A172 (cell line): Measurements from ENCODE around the gene LAG3. TPM values are rescaled to one million over a fixed set of nuclear protein-coding genes. Genes with fewer than 3 reads are reported as not detected.
A peak's percentile ranks its signal among the peaks of the same experiment; 100 is the strongest.
"Not testable (repeated sequence)": the region's sequence is repeated elsewhere in the genome, so short reads cannot be mapped to it uniquely, and the experiment has no call there.

Experiments used
- DNase-seq: peaks from one replicate; pipeline ENCODE4 v3.0.0-alpha.2; 2015; ENCODE audit warnings: low spot score
- total RNA-seq: library from RNA; depleted of rRNA; stranded (reverse); fragments of >200 nt; shearing (Covaris generic); gene quantifications from 2 replicates; pipeline ENCODE4 v1.2.3, GENCODE V29; 2014; rRNA removed

The LAG3 gene
- total RNA-seq = not detected in 2 replicates

DNA sequence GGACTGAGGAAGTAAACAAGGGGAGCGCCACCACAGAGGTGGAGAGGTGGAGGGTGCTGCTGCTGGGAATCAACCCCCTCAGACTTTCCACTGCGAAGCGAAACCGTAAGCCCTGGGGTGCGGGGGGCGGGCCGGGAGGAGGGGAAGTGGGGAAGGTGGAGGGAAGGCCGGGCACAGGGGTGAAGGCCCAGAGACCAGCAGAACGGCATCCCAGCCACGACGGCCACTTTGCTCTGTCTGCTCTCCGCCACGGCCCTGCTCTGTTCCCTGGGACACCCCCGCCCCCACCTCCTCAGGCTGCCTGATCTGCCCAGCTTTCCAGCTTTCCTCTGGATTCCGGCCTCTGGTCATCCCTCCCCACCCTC lies at the start of gene LAG3:
Gene LAG3, plus strand, starts transcription at position 190 of the 365 bp plus-strand sequence. CDS start 333 bp downstream, outside the sequence.
- no peak for DNase-seq

DNA sequence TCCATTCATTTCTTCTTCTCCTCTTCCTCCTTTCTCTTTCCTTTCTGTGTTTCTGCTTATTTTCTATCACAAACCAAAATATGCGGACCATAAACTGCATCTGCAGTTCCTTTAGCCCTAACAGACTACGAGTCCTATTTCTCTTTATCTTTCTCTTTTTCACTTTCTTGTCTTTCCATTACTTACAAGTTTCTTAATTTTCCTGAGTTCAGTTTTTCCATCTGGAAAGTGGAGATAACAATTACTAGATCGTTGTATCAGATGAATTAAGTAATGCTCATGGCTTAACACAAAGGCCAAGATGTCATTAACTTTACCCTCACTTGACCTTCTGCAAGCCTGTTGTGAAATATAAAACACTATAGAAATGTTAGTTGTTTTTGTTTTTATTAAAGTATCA lies 49.5 kb upstream of the LAG3 start:
- DNase-seq = no peak

DNA sequence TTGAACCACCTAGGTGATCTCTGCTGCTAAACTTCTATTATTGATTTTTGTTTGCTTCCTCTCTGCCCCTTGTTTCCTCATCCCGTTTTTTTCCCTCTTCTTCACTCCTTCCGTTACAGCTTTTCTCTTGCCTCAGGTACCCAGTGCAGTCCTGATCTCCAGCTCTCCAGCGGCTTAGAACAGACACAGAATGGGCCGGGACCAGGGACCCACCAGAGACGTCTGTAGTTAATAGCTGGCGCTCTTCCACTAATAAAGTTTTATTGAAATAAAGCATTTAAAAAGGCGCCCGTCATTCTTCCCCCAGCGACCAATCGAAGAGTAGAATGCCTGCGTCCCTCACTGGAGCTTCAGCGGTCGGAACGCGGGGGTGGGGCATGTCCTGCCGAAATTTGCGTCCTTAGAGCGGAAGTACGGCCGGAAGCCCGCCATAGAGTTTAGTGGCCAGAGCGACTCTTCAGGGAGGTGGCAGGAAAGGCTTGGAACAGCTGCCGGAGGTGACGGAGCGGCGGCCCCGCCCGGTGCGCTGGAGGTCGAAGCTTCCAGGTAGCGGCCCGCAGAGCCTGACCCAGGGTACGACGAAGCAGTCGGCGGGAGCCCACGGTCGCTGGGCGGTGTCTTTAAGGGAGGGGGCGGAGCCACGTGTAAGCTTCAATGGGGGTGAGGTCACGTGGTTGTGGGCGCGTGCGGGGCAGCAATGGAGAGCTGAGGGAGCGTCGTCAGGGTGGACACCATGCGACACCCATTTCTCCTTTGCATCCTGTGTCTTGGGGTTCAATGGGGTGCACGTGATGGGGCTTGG lies 48.5 kb upstream of the LAG3 start, which contains the start of gene COPS7A:
Gene COPS7A, plus strand, starts transcription at position 440 of the 802 bp plus-strand sequence. CDS start 611 bp downstream, outside the sequence.
- peak; percentile 90 for DNase-seq

DNA sequence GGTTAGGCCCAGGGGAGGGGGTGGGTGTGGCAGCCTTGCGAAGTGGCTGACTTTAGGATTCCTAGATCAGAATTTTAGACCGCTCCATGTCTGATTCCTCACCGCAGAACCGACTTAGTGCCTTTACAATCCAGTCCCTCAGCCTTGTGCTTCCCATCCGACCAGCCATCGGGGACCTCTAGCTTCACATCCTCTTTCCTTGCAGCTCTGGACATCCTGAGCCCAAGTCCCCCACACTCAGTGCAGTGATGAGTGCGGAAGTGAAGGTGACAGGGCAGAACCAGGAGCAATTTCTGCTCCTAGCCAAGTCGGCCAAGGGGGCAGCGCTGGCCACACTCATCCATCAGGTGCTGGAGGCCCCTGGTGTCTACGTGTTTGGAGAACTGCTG lies 47.9 kb upstream of the LAG3 start:
- DNase-seq = peak; percentile 16

DNA sequence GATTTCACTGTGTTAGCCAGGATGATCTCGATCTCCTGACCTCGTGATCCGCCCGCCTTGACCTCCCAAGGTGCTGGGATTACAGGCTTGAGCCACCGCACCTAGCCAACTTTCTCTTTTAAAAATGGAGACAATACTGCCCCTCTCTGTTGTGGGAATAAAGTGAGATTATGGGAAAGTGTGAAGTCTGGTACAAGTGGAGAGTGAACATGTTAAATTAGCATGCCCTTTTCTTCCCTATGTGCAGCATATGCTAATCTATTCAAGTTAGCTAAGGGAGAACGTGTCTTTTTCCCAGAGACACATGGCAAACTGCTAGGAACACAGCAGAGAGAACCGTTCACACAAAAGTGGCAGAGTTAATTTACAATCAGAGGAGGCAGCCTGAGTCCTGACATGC lies 47.0 kb upstream of the LAG3 start:
- DNase-seq = no peak

DNA sequence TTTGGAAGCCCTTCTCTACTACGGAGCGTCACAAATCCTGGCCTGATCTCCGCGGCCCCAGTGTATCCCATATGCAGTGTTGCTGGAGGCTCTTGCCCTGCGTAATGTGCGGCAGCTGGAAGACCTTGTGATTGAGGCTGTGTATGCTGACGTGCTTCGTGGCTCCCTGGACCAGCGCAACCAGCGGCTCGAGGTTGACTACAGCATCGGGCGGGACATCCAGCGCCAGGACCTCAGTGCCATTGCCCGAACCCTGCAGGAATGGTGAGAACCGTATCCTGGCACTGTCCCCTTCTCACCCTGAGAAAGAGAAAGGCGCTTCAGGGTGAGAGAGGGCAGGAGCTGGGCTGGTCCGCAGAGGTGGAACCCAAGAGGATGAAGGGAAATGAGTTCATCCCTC lies 43.1 kb upstream of the LAG3 start:
- no peak for DNase-seq

DNA sequence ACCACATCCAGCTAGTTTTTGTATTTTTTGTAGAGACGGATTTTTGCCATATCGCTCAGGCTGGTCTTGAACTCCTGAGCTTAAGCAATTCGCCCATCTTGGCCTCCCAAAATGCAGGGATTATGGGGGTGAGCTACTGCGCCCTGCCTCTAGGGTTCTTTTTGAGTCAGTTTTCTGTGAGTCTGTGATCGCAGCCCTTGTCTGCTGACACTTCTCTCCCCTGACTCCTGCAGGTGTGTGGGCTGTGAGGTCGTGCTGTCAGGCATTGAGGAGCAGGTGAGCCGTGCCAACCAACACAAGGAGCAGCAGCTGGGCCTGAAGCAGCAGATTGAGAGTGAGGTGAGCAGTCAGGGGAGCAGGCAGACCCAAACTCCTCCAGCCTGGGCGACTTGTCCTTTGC lies 42.2 kb upstream of the LAG3 start:
- no peak for DNase-seq

DNA sequence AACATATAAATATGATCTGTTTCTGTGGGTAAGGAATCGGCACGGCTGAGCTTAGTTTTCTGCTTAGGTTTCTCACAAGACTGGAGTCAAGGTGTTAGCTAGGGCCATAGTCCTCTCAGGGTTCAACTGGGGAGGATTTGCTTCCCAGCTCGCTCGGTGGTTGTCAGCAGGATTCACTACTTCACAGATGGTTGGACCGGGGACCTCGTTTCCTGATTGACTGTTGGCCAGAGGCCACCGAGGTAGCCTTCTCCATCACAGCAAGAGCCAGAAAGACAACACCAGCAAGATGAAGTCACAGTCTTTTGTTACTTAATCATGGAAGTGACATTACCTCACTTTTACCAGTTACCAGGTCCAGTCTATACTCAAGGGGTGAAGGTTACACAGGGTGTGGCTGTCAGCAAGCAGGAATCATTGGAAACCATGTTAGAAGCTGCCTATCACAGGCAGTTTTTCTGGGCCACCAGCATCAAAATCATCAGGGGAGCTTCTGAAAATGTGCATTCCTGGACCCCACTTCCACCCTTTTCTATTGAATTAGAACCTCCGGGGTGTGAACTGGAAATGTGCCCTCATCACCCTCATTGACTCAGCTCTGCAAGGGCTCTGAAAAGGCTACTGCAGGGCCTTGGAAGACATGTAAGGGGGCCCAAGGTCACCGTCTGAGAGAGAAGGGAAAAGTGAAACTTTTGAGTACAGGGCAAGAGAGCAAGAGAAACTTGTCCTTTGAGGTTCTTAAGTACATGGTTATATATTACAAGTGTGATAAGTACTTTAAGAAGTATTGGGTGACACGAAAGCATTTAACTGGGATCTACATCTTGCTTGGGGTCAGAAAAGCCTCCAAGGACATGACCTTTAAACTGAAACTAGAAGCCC lies 37.6 kb upstream of the LAG3 start:
- no peak for DNase-seq

DNA sequence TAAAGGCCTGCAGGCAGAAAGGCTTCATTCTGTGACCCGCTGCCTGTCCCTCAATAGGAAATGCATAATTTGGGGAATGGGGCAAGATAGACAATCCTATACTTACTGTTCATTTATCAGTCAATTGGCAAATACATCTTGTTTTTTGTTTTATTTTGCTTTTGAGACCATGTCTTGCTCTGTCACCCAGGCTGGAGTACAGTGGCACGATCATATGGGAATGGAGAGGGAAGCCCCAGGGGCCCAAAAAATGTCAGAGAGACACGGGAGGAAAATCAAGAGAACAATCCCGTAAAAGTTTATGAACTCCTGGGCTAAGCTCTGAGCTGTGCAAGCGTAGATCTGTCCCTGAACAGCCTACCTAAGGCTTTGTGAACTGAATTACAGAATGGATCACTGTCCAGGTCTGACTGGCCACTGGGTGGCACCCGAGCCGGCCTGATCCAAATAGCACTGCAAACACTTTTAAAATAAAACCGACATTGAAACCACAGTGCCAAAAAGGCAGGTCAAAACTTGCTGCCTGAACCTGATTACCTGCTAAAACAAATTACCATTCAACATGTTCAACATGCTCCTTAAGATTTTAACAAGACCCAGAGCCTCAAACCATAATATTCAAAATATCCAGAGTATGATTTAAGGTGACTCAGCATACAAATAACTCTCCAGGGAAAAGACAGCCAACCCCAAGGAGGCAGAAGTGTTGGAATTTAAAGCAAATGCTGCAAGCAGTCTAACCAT lies 36.7 kb upstream of the LAG3 start:
- DNase-seq = peak; percentile 38

DNA sequence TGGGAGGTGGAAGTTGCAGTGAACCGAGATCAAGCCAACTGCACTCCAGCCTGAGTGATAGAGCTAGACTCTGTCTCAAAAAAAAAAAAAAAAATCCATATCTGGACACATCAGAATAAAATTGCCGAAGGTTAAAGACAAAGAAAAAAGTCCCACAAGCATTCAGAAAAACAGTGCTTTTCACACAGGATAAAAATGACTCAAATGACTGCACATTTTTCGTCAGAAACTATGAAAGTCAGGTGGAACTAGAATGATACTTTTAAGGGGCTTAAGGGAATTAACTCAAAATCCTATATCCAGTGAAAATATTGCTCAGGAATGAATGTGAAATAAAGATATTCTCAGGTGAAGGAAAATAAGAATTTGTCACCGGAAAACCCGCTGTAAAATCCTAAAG lies 35.6 kb upstream of the LAG3 start:
- no peak for DNase-seq

DNA sequence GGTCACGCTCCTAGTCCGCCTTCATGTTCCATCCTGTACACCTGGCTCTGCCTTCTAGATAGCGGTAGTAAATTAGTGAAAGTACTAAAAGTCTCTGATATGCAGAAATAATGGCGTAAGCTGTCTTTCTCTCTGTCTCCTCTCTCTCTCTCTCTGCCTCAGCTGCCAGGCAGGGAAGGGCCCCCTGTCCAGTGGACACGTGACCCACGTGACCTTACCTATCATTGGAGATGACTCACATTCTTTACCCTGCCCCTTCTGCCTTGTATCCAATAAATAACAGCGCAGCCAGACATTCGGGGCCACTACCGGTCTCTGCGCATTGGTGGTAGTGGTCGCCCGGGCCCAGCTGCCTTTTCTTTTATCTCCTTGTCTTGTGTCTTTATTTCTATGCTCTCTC lies 30.2 kb upstream of the LAG3 start:
- DNase-seq = not testable (repeated sequence)

DNA sequence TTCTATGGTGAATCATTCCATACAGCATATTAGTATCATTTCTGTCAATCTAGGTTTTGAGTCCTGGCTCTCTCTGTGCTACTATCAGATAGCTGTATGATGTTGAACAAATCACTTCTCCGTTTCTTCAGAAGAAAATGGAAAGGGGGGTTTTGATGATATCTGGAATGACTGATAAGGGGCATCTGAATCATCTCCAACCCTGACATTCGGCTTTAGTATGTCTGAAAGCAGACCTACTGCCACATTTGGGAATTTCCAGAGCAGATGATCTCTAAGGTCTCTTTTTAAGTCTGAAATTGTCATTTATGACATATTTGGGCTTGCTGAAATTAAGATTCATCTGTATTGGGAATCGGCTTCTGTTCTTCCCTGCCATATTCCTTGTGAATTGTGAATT lies 29.5 kb upstream of the LAG3 start:
- no peak for DNase-seq

DNA sequence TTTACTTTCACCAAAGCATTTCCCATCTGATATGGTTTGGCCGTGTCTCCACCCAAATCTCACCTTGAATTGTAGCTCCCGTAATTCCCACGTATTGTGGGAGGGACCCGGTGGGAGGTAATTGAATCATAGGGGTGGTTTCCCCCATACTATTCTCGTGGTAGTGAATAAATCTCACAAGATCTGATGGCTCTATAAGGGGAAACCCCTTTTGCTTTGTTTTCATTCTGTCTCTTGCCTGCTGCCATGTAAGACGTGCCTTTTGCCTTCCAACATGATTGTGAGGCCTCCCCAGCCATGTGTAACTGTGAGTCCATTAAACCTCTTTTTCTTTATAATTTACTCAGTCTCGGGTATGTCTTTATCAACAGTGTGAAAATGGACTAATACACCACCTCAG lies 29.0 kb upstream of the LAG3 start:
- not testable (repeated sequence) for DNase-seq

DNA sequence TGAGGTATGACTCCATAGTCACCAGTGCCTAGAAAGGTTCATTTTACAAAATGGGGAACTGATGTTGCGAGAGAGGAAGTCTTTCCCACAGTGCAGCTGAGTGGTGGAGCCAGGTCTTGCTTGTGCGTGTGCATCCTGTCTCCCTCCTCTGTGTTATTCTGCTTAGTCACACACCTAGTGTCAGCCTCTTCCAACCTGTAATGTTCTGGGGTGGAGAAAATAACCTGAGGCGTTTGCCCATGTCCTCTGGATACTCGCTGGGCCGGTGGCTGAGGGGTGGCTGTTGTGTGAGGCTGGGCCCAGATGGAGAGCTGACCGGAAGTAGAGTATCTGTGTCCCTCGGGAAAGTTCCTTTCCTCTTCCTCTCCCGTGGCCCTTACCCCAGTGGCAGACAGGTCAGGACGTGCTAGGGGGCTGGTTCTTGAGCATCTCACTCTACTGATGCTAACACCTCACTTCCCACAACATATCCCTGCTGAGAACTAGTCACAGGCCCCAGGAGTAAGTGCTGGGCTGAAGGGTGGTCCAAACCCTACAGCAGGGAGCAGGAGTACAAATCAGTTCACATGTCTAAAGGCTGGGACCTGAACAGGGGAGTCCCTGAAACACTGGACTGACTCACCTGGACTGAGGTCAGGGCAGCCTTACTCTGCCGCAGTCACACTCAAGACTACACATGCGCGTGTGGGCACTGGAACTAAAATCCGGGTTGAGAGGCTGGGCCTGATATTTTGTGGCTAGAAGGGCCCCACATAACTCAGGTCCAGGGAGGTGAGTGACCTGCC lies 26.4 kb upstream of the LAG3 start:
- DNase-seq = no peak

DNA sequence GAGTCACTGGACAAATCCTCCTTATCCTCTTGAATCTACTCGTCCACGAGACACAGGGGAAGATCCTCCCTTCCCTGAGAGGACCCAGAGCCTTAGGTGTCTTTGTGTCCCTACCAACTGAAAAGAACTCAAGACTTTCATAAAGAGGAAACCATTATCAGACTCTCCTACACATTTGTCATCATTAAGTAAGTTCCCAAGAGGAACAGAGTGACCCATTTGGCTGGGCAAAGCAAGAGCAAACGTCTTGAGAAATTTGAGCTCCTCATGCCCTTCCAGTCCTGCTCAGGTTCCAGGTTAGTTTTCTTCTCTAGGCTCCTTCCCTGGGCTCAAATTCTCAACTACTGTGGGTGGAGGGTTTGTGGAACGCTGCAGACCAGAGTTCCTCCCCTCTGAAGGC lies 25.1 kb upstream of the LAG3 start:
- no peak for DNase-seq

DNA sequence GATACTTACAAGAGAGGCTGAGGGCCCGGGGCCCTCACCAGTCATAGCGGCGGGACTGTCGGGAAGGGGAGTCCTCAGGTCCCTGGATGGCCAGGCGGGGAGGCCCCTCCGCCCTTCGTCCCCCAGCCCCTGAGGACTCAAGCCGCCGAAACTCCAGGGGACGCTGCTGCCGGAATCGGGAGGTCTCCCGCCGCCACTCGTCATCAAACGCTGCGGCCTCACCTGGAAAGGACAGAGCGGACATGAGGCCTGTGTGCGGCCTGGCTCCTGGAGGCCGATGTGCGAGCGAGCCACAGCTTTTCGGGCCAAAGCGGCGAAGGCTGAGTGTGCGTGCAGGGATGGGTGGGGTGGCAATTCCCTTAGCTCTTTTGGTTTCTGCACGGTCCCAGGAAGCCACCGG lies 23.6 kb upstream of the LAG3 start:
- no peak for DNase-seq

DNA sequence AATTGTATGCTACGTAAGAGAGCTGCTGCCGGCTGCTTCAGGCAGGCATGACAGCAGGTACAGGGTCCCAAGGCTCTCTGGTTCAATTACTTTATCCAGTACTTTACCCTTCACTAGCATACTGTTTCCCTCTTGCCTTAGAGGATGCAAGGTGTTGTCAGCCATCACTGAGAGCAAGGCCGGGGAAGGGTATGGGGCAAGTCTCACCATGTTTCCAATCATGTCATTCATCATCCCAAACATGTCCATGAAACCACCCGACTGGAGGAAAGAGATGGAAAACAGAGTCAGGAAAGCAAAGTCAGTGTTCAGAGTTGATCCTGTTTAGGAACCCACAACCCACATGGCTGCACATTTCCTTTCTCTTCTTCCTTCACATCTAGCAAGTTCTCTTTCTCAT lies 21.8 kb upstream of the LAG3 start:
- no peak for DNase-seq

DNA sequence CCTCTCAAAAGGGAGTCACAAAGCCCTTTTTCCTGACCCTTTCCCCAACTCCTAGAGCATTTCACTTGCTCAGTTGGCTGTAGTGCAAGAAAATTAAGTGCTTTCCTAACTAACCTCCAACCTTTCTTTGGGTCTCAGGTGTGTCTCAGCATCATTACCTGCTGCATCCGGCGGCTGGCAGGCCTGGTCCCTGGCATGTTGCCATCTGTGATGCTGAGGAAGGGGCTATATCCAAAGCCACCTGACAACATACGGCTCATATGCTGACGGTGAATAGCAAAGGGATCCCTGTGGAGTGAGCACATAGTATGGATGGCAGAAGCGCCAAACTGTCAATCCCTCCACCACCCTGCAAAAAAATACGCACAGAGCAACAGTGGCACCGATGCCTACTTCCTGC lies 20.6 kb upstream of the LAG3 start:
- no peak for DNase-seq

DNA sequence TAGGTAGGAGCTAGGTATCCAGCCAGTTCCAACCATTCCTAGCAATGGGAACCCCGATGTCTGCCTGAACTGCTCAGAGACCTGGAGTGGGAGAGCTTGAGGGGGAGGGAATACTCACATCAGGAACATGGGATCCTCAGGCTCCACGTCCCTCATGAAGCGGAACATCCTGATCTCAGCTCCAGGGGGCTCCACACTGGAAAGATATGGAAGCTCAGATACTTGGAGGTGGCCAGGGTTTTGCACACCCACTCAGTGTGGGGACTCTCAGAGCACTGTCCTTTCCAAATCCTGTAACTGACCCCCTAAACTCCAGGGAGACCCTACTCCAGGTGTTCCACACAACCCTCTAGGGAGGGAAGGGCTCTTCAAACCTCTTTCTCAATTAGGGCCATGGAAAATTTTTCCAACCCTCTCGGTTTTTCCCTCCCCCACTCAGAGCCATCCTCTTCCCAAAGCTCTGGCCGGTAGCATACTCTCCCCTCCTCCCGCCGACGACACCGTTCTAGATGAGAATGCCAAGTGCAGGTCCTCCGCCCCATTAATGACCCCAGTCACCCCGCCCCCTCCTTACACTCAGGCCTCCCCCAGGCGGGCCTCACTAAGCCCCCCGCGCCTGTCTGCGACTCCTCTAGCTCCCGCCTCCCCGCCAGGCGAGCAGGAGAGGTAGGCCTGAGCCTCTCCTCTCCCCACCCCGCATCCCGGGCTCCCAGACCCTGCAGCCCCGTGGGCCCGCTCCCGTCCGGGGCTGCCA lies 20.0 kb upstream of the LAG3 start:
- no peak for DNase-seq

DNA sequence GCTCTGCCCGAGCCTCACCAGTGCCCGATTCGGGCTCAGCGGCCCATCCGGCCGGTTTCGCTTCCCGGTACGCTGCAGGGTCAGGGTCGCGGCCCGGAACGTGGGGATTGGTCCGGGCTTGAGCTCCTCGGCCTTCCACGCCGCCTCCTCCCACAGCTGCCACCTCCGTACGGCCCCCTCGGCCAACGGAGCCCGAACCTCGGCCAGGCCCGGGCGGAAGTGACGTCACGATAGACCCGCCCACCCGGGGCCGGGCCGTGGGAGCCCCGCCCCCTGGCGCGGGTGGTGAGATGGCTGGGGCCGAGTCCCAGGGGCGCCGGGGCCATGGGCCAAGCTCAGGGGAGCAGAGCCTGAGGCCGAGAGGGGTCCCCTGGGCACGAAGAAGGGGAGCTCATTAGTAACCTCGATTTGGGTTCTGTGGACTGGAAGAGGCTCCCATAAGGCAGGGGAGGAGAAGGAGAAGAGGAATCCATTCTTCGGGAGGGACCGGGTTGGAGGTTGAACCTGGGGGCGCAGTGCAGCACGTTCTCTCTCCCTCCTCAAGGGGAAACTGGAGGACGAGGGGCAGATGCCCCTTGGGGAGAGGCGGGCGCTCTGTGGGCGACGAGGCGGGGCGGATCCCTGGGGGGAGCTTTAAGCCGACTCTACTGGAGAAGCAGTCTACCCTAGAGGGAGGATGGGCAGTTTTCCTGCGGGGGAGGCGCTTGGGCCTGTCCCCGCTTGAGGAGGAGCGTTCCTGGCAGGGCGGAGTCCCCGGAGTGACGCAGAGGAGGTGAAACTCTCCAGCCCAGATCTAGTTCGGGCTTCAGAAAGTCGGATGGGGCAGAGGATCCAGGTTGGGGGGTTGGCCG lies 19.2 kb upstream of the LAG3 start, which contains the start of gene MLF2:
Gene MLF2, minus strand, starts transcription at position 221 of the 851 bp plus-strand sequence. CDS start 807 bp downstream, outside the sequence.
- DNase-seq = peak; percentile 93
